Suppressor macrophage treated with lipopolysaccharide for 1 hour (primary cell): Measurements from ENCODE around the gene TC2N.
"Not testable (repeated sequence)": the region's sequence is repeated elsewhere in the genome, so short reads cannot be mapped to it uniquely, and the experiment has no call there.

Experiments used
- DNase-seq, 3 donors: peaks; one replicate each; pipeline ENCODE4 v3.0.0-alpha.2; 2020 to 2022

The TC2N gene

DNA sequence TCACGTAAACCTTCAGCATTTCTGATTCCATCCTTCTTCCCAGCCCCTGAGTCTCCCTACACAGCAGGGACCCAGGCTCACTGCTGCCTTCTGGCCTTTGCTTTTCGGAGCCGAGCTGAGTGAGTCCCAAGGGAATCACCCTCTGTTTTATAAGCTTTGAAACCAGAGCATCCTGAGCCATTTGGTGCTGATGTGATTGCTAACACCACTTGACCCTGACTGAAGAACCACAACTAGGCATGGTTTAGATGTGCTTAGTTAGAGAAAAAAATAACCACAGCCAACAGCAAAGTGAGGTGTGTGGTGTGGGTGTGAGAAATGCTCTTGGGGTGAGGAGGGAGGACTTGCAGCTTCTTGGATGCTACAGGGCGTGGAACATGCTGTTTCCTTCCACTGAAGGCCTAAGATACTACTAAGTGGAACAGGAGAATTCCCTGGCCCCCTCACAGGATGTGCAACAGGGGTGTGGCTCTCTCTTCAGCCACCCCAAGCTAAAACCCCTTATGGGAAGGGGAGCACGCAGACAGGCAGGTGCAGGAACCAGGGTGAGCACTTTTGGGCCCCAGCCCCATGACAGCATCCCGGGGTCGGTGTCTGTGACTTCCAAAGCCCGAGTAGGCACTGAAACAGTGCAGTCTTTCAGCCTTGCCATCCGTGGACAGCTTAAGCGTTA is at the start of gene TC2N:
Gene TC2N, minus strand, starts transcription at position 221 of the 673 bp plus-strand sequence. CDS start 53,767 bp downstream, outside the sequence.
- DNase-seq, result no peak

DNA sequence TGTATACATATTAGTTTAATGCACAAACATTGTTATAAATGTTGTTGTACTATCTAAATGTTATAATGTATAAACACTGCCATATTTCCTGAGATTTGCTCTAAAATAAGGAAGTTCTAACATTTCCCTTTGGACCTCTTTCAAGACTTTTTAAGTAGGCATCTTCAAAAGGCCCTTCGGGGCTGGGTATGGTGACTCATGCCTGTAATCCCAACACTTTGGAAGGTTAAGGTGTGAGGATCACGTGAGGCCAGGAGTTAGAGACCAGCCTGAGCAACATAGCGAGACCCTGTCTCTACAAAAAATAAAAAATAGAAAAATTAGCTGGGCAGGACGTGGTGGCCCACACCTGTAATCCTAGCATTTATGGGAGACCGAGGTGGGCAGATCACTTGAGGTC is 44.7 kb upstream of the TC2N start:
- DNase-seq, result no peak

DNA sequence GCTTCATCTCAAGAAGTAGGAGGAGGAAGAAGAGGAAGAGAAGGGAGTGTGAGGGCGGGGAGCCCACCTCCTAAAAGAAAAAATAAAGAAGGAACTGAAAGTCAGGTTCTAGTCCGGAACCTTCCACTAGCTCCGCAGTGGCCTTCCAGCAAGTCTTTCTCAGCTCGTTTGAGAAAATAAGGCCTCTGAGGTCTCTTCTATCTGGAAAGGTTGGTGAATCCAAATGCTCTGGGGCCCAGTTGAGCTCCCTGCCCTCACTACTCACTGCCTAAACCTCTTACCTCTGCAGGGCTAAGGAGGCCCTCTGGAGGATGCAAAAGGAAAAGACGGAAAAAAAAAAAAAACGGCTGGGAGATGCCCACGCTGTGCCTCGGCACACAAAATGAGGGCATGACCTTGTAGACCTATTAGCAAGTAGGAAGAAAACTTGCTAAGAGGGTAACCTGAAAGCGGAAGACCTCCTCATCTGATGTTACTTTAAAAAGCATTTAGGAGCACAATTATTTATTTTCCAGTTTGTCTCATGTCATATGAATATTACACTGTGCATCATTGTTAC is 44.2 kb upstream of the TC2N start:
- DNase-seq, result peak; percentile 63 to 68 (median 65)

DNA sequence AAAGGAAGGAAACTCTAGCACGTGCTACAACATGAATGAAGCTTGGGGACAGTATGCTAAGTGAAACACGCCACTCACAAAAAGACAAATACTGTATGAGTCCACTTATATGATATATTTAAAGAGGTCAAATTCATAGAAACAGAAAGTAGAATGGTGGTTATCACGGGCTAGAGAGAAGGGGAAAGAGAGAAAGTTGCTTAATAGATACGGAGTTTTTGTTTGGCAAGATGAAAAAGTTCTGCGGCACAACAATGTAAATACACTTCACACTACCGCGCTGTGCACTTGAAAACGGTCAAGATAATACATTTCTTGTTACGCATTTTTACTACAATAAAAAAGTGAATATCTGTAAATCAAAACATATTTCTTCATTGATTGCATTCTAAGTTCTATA is 42.9 kb upstream of the TC2N start:
- peak in 2 of 3 donors; percentile 19 to 22 for DNase-seq

DNA sequence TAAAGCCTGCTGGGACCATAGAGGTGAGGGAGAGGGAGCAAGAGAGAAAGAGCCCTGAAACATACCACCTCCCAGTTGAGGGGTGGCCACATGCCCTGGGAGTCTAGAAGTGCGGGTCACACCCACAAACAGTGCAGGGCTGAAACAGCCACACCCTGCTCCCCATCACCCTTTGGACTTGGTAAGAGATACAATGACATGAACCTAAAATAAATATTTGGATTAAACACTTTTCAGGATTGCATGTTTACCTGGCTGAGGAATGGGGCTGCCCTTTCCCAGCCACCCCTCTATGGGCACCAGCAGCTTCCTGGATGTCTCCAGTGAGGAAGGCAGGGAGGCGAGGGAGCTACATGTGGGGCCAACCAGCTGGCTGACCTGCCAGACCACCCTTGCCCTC is 39.0 kb upstream of the TC2N start:
- DNase-seq, result no peak

DNA sequence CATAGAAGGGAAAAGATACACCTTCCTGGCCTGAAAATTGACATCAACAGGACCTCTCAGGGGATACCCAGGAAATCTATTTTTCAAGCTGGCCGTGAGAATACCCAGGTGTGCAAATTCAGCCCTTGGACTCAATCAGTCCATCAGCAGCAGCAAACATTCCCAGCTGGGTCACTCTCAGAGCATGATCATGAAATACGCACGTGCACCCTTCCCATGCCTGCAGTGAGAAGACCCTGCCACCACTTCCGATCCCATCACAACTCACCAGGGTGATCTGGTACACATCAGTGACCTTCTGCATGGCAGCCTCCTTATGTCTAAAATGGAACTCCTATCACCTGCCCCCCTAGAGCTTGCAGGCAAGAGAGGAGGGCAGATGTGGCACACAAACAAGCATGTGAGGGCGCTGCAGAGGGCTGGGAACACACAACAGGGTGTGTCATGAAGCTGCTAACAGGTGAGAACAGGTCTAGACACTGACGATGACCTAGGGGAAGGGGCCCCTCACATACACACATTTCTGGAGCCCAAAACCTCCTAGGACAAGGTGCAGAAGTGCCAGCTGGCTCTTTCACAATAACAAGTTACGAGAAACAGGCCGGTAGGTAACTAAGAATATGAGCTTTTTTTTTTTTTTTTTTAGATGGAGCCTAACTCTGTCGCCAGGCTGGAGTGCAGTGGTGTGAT is 37.8 kb upstream of the TC2N start:
- DNase-seq, result no peak

DNA sequence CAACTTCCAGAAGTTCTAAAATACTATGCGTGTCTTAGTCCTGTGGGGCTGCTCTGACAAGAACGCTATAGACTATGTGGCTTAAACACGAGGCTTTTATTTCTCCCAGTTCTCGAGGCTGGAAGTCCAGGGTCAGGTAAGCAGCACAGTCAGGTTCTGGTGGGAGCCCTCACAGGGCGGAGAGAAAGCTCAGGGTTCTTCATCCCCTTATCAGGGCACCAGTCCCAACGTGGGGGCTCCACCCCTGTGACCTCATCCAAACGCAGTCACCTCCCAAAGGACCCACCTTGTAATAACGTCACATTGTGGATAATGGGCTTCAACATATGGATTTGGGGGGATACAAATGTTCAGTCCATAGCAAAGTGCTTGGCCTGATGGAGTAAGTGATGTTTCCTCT is 37.1 kb upstream of the TC2N start:
- DNase-seq, result no peak

DNA sequence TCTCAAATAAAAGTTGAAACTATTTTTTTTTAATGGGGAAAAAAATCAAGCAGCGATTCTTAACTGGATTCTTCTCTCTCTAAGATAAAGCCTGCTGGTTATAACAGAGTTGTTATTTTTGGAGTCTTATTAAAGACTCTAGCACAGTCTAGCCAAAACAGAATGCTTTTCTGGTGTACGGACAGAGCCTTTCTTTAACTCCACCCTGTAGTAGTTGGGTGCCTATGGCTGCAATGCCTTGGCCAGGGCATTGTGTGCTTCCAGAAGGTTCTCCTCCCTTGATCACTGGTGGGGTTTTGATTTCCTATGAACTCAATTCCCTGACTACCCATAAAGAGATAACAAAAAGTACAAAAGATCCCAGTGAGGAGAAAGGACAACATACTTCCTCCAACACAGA is 35.7 kb upstream of the TC2N start:
- DNase-seq, result no peak

DNA sequence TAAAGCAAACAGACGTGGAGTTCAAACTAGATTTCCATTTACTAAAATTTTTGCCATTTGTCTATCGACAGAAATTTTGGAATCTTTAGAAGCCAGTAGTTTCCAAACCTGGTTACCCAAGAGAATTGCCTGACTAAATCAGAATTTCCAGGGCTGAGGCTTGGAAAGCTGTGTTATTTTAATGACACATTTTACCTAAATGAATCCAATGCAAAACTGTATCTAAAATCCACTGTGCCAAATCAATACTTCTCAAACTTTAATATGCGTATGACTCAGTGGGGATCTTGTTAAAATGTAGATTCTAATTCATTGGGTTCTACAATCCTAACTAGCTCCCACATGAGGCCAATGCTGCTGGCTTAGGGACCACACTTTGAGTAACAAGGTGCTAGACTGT is 35.0 kb upstream of the TC2N start:
- DNase-seq, result no peak

DNA sequence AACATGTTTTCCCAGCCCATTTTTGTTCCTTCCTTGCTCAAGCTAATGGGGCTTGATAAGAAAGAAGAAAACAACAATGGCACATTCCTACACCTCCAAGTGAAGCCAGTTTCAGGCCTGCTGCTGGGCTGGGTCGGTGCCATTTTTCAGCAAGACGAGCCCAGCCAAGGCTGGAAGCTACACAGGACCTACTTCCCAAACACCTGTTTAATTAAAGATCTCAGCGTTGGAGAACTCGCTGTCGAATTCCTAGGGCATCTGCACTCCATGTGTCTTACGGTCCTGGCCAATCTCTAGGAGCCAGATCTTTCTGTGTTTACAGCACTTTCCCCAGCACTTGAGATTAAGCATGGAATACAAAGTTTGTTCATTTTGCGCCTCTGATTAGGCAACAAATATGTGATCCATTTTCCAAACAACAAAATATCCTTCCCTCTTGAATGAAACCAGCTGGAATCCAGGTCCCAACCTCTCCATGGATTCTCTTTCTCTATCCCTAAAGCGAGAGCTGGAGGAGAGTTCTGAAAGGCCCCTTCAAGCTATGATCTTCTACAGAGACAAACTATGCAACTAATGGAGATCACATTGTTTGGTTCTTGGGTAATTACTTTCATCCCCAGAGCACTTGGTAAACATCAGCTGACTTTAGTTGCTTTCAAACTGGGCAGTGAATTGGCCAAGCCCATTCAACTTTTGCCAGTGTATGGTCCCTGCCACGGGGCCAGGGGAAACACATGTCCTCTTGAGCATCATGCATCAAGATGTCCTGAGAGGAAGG is 34.3 kb upstream of the TC2N start:
- DNase-seq, result no peak

DNA sequence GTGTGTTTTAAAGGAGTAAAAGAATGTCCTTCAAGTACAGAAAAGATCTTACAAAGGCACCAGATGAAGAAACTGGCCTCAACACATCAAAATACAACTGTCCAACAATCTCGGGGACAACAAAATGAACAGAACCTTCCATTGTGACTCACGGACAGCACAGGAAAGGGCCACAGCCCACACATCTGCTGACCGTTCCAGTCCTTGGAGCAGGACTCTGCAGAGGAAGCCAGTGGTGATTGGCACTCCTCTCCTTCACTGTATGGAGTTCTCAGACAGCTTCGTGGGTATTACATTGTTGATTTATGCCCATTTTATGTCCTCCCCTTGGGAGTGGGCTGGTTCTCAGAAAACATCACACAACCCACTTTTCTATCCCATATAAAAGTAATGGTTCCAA is 32.5 kb upstream of the TC2N start:
- peak; percentile 37 to 49 (median 48) for DNase-seq

DNA sequence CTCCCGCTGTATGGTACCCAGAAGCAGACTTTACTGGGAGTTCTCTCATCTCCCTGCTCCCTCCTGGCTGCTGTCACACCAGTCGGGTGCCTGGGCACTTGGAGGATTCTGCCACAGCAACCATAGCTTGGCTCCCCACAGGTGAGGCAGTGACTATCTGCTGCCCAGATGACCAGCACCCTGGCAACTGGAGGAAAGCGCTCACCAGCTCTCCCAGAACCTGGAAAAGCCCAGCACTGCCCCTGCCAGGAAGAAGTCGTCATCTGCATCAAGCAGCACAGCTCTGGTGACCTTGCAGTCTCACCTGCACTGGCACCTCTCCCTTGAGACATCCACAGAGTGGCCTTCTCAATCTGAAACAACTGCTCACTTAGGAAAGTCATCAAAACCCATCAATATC is 31.9 kb upstream of the TC2N start:
- no peak for DNase-seq

DNA sequence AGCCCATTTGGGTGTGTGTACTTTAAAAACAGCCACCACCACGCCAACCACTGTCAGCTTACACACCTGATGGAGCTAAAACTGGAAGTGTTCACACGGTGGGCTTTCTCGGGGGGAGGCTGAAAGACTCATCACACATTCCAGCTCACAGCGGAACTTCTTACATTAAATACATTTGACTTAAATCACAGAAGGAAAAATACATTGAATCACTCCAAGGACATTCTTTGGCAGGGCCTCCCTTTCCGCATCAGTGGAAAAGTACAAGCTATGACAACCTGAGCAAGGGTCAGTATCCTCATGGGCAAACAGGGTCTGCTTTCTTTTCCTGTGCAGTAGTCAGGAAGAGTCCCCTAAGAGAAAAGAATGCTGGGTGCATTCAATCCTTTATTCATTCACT is 31.0 kb upstream of the TC2N start:
- DNase-seq, result no peak

DNA sequence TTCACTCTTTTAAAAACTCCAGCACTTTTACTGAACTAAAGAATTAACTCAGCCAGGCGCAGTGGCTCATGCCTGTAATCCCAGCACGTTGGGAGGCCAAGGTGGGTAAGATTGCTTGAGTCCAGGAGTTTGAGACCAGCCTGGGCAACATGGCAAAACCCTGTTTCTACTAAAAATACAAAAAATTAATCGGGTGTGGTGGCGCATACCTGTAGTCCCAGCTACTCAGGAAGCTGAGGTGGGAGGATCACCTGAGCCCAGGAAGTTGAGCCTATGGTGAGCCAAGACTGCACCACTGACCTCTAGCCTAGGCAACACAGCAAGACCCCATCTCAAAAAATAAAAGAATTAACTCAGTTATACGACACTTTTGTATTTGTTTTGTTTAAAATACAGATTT is 30.4 kb upstream of the TC2N start:
- not testable (repeated sequence) for DNase-seq

DNA sequence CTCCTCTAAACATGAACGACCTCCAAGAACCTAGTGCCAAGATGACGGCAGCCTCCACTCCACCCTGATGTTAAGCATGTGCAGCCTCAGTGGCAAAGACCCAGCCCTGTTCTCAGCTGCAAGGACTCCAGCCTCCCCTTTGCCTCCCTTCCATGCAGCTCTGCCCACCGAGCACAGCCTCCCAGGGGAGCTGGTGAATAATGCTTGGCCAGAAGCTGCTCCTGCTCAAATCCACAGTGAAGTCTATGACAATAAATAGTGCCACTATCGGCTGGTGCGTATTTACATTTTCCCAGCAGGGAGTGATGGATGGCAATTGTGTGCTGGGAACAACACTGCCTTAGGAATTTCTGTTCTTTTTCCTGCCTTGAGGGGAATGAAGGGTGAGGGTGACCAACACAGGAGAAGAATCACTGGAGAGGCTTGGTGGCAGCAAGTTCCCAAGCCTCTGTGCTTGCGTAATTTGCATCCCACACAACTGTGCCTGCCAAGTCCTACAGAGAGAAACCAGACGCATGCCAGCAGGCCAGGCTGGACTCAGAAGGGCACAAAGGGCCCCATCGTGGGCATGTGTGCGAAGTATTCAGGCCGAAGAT is 29.9 kb upstream of the TC2N start:
- peak; percentile 64 to 69 (median 64) for DNase-seq

DNA sequence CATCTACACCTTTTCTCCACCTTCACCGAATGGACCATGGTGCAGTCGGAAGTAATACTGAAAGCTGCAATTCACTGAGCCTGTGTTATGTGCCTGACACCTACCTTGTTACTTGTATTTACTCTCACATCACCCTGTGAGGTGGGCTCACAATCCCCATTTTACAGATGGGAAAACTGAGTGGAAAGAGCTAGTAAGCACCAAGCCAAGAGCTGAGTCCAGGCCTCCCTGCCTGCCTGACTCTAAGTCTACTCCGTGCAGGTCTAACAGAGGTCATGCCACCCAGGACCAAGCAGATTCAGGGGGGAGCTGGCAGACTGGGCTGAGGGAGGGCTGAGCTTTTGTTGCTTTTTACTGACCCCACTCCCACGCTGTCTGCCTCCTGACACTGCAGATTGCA is 29.1 kb upstream of the TC2N start:
- no peak for DNase-seq

DNA sequence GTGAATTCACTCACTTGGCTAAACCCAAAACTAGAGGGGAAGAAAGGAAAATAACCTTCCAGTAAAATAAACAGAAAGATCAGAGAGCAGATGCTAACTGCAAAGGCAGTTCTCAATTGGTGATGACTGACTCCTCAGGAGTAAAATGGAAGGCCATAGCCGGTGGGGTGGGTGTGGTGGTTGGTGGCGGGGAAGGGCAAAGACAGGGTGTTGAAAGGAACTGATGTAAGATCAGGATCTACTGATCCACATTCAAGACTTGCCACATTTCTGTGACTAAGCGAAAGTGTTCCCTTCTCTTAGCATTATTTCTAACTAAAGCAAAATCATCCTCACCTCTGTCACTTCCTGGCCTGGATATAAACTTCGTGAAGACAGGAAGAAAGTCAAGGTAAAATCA is 26.3 kb upstream of the TC2N start:
- DNase-seq, result peak; percentile 55 to 70 (median 66)

DNA sequence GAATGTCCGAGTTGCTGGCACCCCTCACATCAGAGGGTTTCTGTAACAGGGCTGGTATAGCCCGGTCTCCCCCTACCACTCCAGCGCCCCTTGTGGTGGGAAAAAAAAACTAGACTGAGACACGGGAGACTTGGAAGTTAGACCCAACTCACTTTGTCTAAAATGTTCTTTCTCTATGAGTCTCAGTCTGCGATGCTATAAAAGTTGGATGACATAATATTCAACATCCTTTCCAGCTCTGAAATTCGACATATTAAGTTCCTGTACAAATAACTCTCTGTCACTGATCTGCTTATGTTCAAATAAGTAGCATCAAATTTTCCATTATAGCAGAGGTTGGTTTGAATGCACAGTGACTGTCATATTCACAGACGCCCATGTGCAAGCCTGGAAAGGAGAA is 25.7 kb upstream of the TC2N start:
- peak in 1 of 3 donors; percentile 37 for DNase-seq

DNA sequence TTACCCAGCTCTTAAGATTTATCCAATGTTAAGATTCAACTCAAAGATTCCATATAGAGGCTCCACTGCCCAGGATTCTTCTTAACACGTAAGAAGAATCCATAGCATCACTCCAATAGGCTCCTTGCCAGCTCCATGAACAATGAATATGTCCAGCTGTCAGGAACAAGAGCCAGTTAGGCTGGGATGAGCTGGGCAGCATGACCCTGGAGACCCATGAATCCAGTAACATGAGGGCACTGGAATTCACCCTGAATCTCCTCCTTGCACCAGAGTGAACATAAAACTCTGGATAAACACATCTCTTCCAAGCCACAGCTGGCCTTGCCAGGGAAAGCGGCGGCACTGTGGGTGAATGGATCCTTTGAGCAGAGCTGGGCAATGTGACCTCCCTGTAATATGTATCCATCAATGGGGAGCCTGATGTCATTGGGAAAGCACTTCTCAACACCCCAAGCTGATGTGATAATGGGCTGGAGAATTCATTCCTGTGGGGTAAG is 24.4 kb upstream of the TC2N start:
- no peak for DNase-seq

DNA sequence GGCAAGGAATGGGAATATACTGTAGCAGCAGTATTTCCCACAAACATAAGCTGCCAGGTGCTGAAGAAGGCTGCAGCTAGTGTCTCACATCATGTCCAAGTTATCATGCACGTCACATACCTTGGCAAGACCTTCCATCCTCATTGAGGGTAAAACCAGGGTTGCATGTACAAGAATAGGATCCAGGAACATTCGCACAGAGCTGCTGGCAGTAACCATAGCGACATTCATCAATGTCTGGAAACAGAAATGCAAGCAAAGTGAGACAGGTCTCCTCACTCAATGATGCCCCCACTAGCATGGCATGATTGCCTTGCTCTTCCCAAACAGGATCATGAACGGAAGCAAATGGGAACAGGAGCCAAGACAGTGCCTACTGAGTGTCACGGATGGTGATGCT is 23.8 kb upstream of the TC2N start:
- no peak for DNase-seq

DNA sequence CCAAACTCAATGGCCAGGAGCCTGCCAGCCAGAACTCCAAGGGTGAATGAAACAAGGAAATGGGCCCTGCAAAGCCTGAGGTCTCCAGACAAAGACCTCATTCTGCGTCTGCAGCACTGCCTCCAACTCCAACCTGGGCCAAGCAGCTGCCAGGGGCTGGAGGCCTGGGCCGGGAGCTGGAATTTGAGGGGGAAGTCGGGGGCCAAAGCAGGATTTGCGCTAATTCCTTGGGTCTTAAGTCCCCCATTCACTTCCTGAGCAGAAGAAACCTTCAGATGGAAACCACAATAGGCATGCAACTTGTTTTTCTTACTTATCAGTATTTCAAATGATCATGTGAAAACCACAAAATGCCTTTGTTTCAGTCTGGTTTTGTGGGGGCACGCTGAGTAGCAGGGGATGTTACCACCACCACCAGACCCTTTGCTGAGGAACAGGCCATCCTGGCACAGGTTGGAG is 23.0 kb upstream of the TC2N start:
- DNase-seq, result no peak

DNA sequence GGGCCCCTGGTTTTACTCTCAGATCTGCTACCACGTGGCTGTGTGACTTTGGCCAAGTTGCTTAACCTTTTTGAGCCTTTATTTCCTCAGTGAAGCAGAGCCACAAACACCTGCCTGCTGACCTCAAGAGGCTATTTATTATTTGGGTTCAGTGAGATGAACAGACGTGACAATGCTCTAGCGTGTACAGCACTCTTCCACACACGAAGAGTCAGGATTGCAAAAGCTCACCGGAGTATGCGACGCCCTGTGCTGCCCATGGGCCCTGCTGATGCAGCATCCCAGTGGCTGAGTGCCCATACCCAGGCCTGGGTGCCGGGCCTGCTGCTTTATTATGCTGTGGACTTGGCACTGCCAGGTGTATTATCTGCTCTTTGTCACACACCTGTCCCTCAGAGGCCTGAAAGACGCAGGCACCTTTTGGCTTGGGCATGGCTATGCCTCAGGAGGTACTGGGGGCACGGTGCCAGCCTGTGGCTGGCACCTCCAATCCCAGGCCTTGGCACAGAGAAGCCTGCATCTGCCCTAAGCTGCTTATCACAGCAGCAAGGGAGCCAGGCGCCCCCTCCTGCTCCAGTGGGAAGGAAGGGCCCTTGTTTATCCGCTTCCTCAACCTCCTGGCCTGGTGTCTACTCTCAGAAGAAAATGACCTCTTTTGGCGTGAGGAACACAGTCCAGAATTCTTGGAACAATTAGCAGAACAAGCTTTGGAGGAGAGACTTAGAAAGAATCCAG is 22.3 kb upstream of the TC2N start:
- DNase-seq, result no peak
